RPMI8226 (cell line): Measurements from ENCODE around the gene YIPF3.
"Not testable (repeated sequence)": the region's sequence is repeated elsewhere in the genome, so short reads cannot be mapped to it uniquely, and the experiment has no call there.

Experiments
- DNase-seq: peaks from one replicate; pipeline ENCODE4 v3.0.0-alpha.2; 2015

YIPF3 gene

DNA sequence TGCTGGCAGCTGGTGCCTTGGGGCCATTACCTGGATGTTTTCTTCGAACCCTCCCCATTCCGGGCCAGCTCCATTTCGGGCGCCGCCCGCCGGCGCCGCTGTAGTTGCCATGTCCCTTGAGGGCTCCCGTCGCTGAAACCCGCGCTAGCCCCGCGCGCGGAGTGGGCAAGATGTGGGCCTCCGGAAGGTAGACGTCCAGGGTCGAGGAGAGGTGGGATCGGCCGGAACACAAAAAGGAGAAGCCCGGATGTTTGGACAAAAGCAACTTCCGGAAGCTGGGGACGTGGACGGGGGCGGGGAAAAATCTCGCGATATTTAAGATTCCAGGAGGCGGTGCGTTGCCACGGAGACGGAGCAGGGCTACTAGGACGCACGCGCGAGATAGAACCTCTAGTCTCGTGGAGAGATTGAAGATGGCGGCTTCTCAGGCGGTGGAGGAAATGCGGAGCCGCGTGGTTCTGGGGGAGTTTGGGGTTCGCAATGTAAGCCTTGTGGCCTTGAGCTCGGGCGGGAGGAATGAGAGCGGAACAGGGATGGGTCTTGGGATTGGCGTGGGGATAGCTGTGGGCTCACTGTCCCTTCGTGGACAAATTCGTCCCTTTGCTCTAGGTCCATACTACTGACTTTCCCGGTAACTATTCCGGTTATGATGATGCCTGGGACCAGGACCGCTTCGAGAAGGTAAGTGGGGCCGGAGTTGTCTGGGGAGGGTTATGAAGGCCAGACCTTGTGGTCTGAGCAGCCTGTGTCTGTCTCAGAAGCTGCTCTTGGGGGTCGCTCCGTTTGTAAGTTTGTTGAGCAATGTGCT is at the start of gene YIPF3, which contains the start of gene POLR1C:
YIPF3 (minus strand) TSS at position 230 of the 808 bp plus-strand sequence; CDS start at position 111, 119 bp downstream.
POLR1C (plus strand) TSS at position 393 of the 808 bp plus-strand sequence; CDS start at position 414, 21 bp downstream.
- peak; percentile 99 for DNase-seq

DNA sequence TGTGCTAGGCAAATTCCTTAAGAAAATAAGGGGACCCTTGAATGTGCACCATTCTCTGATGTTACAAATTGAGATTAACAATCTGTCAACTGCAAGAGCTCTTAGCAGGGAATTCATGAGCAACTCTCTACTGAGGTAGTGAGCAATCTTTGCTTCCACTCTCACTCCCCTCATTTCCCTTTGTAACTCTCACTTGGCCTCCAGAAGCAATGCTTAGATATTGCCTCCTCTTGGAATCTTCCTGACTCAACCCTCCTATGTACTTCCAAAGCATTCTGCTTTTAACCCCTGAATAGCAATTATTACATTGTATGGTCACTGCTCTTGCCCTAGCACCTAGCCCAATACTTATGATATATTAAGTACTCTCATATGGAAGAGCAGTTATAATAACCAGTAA is 42.6 kb upstream of the YIPF3 start:
- DNase-seq, result no peak

DNA sequence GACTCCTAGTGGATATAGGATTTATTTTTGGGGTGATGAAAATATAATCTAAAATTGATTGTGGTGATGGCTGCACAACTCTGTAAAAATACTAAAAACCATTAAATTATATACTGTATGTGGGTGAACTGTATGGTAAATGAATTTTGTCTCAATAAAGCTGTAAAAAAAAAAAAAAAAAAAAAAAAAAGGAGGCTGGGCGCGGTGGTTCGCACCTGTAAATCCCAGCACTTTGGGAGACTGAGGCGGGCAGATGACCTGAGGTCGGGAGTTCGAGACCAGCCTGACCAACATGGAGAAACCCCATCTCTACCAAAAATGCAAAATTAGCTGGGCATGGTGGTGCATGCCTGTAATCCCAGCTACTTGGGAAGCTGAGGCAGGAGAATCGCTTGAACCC is 40.9 kb upstream of the YIPF3 start:
- DNase-seq, result not testable (repeated sequence)

DNA sequence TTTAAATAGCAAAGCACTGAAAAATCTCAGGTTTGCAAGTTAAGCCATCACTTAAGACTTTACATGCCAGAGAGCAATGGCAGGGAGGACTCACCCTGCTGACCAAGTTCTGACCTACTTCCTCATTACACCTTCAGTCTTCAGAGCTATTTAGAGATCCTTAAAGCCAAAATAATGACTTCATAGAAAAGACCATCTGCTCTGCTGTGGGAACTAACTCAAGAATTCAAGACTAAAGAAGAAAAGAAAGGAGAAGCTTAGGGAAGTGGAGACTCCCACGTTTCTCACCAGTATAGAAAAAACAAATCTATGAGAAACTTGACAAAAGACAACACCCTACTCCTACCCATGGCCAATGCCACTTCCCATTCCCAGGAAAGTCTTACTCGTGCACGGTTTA is 30.5 kb upstream of the YIPF3 start:
- DNase-seq, result no peak

DNA sequence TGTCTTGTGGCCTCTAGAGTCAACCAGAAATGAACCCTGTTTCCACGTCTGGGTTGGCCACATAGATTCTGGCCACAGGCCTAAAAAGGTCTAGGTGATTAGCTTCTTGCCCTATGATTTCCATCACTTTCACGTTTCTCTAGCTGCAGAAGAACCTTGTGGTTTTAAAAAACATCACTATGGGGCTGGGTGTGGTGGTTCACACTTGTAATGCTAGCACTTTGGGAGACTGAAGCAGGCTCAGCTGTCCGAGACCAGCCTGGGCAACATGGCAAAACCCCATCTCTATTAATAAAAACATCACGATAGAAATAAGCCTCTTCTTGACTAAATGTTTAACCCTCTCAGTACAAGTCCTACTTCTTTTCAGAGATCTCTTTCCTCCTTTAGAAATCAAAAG is 27.7 kb upstream of the YIPF3 start:
- DNase-seq, result no peak

DNA sequence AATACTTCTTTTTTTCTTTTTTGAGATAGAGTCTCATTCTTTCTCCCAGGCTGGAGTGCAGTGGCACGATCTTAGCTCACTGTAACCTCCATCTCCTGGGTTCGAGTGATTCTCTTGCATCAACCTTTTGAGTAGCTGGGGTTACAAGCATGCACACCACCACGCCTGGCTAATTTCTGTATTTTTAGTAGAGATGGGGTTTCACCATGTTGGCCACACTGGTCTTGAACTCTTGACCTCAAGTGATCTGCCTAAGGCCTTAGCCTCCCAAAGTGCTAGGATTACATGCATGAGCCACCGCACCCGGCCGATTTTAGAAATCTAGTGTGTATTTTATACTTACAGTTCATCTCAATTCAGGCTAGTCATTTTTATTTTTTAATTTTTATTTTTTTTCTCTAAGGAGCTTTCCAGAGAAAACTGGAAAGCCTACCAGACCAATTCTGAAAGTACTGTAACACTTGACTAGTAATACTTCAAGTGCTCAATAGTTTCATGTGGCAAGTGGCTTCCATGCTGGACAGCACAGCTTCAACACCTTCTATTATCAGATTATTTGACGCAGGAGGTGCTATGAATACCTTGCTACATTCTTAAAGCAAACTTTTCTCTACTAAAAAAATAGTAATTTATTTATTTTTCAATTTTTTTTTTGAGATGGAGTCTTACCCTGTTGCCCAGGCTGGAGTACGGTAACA is 25.2 kb upstream of the YIPF3 start:
- no peak for DNase-seq

DNA sequence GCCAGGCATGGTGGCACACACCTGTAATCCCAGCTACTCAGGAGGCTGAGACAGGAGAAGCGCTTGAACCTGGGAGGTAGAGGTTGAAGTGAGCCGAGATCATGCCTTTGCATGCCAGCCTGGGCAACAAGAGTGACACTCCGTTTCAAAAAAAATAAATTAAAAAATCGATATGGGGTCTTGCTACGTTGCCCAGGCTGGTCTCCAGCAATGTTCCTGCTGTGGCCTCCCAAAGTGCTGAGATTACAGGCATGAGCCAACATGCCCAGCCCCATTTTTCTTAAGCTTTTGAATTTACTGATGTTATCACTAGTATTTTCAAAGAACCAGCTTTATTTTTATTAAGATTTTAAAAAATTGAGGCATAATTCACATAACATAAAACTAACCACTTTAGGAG is 23.8 kb upstream of the YIPF3 start:
- DNase-seq, result no peak

DNA sequence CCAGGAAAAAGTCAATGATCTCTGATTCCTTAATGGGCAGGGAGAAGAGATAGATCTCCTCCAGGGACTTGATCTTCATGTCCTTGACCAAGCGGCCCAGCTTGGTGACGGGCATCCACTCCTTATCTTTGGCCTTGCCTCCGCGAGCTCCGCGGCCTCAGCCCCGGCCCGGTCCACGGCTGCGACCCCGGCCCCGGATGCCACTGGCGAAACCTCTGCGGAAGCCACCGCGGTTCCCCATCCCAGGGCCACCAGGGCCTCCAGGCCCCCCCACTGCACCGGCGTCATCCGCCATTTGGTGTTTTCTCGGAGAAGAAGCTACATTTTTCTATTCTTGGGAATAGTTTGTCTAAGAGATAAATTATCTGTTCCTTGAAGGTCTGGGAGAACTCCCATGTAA is 22.7 kb upstream of the YIPF3 start:
- DNase-seq, result not testable (repeated sequence)

DNA sequence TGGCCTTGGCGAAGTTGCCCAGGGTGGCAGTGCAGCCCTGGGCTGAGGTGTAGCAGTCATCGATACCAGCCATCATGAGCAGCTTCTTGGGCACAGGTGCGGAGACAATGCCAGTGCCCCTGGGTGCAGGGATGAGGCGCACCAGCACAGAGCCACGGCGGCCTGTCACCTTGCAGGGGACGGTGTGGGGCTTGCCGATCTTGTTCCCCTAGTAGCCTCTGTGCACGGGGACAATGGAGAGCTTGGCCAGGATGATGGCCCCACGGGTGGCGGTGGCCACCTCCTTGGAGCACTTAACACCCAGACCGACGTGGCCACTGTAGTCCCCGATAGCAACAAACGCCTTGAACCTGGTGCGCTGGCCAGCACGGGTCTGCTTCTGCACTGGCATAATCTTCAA is 22.3 kb upstream of the YIPF3 start:
- DNase-seq, result not testable (repeated sequence)

DNA sequence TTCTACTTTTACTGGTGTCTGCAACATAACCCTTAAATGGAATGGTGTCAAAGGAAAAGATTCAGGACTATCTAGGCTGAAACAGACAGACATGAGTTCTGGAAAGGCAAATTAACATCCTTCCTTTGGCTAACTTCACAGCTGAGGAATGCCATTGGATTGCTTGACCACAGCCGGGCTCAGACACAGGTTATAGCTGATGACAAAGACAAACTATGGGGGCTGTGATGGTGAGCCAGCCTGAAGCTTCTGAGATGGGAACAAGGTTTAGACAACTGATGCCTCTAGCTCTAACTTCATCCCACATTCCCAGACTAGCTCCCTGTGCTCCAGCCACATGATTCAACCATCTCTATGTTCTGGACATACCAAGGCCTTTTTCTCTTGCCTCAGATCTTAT is 15.5 kb upstream of the YIPF3 start:
- DNase-seq, result no peak

DNA sequence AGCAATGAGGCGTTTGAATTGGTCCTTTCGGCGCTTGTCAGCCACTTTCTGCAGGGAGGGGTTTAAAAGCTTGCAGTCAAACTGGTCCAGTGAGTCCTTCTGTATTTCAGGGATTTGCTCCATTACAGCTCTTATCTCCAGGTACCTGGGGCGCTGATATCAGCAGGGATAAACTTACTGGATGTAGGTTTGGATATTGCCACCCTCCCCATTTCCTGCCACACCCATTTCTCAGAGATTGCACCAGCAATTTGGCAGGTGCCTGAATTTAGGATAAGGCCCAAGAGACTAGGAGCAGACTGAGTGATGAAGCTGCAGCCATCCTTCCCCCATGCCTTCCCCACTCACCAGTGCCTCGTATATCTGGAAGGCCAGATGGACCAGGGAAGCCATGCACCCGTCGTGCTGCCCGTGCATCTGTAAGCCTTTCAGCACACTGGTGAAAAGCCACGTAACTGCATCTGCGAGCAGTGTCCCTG is 7.8 kb upstream of the YIPF3 start:
- DNase-seq, result no peak

DNA sequence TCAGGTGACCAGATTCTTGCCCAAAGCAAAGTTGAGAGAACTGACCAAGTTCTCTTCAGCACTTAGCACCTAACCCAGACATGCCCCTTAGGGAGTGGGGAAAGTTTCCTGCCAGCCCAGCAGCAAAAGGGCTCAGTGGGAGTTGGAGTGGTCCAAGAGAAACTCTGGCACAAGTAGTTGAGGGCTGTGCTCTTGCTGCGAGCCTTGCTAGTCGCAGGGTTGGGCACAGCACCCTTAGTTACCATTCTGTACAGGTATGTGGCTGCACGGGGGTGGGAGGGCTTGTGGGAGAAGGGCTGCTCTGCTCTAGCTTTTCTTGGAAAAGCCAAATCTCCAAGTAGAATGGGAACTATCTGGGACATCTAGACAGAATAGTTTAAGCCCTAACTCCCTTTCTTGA is 6.6 kb upstream of the YIPF3 start:
- DNase-seq, result no peak

DNA sequence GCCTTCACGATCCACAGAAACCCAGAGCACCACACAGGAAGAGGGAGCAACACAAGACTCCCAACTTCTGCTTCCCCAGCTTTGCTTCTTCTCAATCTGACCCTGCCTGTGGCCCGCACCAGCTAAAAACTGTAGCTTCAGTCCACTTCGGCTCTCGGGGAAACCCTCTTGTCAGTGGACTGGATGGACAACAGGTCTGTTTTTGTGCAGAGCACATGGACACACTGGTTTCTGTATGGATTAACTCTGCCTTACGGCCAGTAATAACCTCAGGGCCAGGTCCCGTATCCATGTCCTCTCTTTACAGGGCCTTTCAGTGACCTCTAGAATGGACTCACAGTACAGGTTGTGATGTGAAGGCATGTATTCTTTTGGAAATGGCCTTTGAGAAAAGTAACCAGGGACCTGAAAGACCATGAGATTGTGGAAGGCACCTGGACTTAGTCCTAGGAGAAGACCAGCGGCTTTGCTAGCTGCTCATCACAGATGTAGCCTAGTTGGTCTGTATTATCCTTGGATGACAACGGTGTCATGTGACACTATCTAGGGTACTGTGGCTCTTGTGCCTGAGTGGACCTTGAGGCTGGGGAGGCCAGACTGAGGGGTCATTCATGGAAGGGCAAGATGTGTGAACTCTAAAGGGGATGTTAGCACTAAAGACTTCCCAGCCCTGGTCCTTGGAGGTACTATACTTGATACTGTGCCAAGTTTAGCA is 6.0 kb upstream of the YIPF3 start:
- DNase-seq, result no peak

DNA sequence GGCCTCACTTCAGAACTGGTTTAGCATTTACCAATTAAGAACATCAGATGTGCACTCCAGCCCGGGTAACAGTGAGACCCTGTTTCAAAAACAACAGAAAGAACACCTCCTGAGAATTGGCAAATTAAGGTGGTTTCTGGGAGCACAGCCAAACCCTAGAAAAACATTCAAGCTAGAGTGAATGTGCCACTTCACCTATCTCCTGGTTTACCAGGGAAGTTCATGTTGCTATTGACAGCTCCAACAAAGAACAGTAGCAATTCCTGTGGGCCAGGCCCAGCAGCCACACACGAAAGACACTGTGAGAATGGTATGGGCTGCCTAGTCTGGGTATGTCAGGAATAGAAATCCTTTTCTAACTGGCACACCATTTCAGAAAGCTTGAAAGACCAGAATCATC is 5.1 kb upstream of the YIPF3 start:
- DNase-seq, result no peak

DNA sequence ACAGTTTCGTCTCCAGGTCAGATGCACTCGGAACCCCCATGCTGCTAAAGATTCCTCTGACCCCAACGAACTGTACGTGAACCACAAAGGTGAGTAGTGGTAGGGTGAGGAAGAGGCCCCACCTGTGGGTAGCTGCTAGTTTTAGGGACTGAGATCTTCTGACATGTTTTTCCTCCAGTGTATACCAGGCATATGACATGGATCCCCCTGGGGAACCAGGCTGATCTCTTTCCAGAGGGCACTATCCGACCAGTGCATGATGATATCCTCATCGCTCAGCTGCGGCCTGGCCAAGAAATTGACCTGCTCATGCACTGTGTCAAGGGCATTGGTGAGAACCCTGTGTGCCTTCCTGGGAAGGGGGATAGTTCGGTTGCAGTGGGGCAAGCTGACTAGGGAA is 3.4 kb upstream of the YIPF3 start:
- no peak for DNase-seq

DNA sequence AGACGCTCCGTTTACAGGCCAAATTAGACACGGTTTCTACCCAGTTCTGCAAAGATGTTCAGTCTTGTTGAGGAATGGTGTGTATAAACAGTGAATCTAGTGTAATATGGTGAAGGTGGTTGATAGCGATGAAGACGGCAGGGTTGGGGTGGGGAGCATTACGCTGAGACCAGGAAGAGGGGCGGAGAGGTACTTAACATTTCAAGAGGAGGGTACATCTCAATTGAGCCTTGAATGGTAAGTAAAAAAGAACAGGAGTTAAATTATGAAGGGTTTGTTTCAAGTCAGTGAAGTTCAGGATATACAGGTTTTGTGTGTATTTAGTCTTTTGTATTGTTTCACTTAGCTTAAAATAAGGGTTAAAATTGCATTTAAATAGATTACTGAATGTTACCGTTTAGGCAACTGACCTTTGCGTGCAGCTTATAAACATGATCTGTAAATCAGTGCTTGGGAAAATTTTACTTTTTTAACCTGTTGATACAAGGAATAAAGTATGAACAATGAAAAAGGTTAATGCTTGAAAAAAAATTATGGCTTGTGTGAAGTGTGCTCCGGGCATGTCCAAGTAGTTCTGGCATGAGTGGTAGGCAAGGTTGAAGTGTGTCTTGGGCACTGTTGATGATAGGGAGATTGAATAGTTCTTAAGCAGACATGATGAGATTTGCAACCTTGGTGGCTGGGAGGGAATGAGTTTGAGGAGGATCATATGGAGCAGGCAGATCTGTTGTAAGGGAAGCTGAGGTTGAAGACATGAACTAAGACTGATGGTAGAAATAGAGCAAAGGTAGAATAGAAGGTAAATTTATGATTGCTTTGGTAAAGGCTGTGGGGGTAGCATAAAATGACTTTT is 1.0 kb upstream of the YIPF3 start:
- DNase-seq, result no peak

DNA sequence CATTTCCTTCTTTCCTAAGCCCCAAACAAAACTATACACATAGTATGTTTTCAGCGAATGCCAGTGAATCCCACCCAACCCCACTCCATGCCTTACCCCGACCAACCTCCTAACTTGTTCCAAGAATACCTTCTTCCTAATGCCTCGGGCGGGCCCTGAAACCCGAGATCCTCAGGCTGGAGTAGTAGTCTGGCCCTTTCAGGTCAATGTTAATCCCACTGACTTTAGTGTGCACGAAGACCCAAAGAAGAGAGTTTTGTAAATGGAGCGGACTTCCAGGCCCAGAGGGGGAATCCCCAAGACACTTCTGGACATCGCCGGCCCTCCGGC is 394 bp downstream of the YIPF3 start:
- DNase-seq, result no peak

DNA sequence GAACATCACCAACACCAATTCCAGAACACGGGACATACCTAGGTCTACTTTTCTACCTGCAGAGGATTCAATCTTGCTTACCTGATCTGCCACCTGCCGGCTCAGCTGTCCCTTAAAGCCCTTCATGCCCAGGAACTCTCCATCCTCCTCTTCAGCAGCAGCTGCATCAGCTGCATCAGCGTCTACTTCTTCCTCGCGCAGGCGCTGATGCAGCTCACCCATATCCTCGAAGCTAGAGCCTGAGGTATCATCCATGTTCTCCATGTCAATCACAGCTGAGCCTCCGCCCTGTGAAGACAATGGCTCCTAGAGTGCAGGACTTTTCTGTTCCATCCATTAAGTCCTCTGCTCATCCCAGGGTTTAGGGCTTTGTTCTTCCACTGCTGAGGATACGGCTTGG is 918 bp downstream of the YIPF3 start:
- no peak for DNase-seq

DNA sequence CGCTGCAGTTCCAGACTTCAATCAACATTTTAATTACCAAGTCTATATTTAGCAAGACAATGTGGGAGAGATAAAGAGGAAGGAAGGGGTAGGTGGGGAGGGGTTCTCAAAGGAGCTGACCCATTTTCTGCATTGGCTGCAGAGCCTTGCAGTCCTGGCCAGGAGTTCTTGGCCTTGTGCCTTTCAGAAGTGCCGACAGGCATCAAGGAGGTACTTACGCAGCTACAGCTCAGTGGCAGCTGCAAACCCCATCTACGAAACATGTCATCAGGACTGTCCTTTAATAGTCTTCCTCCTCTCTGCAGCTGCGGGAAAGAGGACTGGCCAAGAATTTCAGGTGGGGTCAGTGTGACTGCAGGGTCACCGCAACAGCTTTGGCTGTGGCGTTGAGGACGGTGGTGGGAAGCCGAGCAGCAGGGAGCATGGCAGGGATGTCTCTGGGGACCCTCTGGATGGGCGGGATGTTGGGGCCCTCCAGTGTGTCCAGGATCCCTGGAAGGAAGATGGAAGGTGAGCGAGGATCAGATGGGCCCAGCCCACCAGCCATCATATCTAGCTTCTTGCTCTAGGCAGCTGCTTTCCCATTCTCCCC is 4.8 kb downstream of the YIPF3 start:
- DNase-seq, result no peak

DNA sequence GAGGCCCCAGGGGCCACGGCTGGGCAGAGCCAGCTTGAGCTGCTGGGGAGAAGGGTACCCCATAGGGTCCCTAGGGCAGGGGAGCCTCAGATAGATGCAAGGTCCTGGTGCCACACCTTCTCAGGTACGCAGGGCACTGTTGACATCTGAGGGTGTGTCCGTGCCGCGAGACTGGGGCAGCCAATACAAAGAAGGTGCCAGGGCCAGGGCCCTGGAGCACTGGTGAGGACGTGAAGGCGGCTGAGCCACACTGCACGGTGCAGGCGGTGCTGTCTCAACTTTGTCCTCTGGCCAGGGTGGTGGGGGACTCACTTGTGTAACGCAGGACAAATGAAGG is 5.9 kb downstream of the YIPF3 start:
- DNase-seq, result no peak

DNA sequence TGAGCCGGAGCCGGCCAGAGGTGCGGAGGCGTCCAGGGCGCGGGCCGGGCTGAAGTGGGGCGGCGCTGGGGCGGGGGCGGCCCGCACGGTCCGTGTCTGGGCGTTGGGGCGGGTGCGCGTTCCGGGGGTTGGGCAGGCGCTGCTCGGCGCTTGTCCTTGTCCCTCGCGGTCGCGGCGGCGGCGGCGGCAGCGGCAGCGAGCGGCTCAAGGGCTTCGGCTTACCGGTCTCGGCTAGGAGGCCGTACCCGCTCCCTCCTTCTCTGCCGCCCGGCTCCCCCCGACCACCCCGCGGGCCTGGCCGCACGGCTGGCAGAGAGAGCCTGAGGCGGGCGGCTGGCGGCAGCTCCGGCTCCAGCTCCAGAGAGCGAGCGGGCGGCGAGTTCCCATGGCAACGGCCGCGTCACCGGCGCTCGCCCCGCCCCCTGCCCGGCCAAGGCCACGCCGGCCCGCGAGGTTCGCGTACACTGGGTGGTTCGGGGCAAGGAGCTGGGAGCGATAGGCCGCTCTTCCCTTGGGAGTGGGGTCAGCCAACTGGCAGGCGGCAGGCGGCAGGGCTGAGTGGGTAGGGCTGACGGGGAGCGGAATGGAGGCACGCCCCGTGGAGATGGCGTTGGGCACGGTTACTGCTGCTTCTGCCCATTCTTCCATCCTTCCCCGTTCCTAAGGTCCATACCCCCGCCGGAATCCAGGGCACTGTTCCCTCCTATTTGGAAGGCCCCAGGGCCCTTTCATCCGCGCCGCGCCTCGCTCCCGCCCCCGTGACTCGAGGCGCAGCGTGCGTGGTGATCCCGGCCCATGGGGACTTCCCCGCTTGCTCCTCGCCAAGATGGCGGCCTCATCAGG is 6.5 kb downstream of the YIPF3 start, which contains the start of gene LRRC73:
LRRC73 (minus strand) TSS at position 363 of the 843 bp plus-strand sequence. CDS start 561 bp downstream, outside the sequence.
- peak; percentile 85 for DNase-seq
